Peyer's patch (tissue), 4 donors: ENCODE data around the gene HP1BP3.

Experiments
- POLR2A ChIP-seq, 2 donors: fragments of 450-650 bp; IDR thresholded peaks; one replicate each; pipeline ENCODE4 v1.5.1; 2017; ENCODE audit warnings: antibody characterized with exemption in 2 of 2, mild to moderate bottlenecking in 2 of 2, moderate library complexity in 2 of 2
- TF ChIP-seq, protein P1 (sequence below), 6 experiments: fragments of 450-650 bp in 4 of 6; fragments of 200-600 bp in 2 of 6; sonication (generic) in 1 of 6; IDR thresholded peaks; one replicate each; pipeline ENCODE4 v1.5.1; 2017 to 2019; ENCODE audit warnings: antibody characterized with exemption in 6 of 6, mild to moderate bottlenecking in 3 of 6, moderate library complexity in 1 of 6

GRCh38 chr1:20742671-20743070, 44.4 kb downstream of the HP1BP3 start:
- TF ChIP-seq, protein P1, sequence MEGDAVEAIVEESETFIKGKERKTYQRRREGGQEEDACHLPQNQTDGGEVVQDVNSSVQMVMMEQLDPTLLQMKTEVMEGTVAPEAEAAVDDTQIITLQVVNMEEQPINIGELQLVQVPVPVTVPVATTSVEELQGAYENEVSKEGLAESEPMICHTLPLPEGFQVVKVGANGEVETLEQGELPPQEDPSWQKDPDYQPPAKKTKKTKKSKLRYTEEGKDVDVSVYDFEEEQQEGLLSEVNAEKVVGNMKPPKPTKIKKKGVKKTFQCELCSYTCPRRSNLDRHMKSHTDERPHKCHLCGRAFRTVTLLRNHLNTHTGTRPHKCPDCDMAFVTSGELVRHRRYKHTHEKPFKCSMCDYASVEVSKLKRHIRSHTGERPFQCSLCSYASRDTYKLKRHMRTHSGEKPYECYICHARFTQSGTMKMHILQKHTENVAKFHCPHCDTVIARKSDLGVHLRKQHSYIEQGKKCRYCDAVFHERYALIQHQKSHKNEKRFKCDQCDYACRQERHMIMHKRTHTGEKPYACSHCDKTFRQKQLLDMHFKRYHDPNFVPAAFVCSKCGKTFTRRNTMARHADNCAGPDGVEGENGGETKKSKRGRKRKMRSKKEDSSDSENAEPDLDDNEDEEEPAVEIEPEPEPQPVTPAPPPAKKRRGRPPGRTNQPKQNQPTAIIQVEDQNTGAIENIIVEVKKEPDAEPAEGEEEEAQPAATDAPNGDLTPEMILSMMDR (IDR thresholded peaks at IDR 0.05): no peak
- no peak for TF ChIP-seq POLR2A (IDR thresholded peaks at IDR 0.05)
